Right ventricle myocardium superior (tissue), 1 donor: ENCODE results near the gene DCX. TPM values are rescaled to one million over a fixed set of nuclear protein-coding genes. Genes with fewer than 3 reads are reported as not detected.

Source experiments
- ATAC-seq: fragments of 200-7000 bp; cut with Tn5 transposase; one replicate; pipeline ENCODE4 v1.9.1; 2020; ENCODE audit warnings: mild to moderate bottlenecking; ENCODE audit not compliant: poor library complexity
- DNase-seq: peaks from one replicate; pipeline ENCODE4 v3.0.0-alpha.2; 2020
- intact Hi-C: fragments of 100-400 bp; cut with DNase I; formaldehyde crosslinking; loops from one replicate; pipeline ENCODE4 v1.11.2; 2022
- total RNA-seq: library from RNA; stranded (reverse); fragmentation: NEBNext Ultra II Directional; extraction: Animal tissue kit (Norgen Biotek cat#: 25700); gene quantifications from one replicate; pipeline ENCODE4 v1.2.1, GENCODE V29; 2021
- donor health status: DM: no; HTN: yes; CAD: no; lungs with severe emphysema.

The DCX gene
- total RNA-seq, 1 donor from 2014 or later = not detected

- ATAC-seq (no peak), DNase-seq (no peak)
- intact Hi-C loops = no loop called here
Measured at GRCh38 chrX:111257733-111258132, 154.3 kb downstream of the DCX start.

DNA sequence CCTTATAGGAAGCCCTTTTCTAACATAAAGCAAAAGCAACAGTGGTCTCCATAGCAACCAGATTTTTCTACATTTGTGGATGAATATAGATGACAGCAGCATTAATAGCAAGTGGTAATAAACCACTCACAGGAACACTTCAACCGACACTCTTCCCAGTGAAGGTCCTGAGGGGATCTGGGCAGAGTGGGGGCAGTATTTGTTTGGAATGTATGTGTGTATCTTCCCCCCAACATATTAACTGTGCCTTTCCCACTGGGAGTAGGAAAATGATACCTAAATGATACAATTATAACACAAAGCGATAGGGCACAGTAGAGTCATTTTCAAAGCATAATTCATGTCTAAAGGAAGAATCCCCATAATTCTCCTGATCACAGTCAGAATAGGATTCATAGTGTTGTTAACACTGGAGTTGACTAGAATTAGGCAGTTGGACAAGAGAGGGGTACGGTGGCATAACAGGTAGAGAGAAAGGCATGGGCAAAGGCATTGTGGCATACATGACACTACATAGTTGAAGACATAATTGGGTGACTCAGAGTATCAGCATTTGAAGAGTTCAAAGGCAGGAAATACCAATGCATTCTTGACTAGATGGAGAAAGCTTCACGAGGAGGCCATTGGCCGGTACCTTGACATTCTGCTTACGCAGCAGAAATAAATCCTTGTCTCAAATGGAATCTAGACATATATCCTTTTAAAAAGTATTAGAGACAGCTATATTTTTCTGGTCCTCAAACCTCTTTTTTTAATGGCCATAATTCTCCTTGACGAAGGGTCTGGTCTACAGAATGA is 156.9 kb downstream of the DCX start:
- intact Hi-C loops = no loop called here
- no peak for ATAC-seq

DNA sequence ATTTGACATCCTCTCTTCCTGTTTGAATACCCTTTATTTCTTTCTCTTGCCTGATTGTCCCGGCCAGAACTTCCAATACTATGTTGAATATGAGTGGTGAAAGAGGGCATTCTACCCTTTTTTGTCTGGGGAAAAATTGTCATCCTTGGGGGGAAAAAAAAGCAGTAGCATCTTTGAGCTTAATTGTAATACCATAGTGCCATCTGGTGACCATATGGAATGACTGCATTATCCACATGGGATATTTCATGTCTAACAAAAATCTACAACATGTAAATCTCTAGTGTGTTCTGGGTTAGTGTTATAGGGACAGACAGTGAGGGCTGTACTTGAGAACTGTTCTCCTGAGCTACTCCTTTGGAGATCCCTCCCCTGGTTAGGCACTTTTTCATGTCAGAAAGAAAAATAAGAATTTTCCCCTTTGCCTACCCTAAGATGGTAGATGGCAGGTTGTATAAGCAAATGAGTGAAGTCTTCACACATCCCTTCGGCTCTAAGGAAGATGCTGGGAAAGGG is 167.7 kb downstream of the DCX start:
- intact Hi-C loops = no loop called here
- DNase-seq (no peak), ATAC-seq (no peak)

More for the DNA sequence above, 156.9 kb downstream of the DCX start:
- no peak for DNase-seq

Other genes starting within 250 kb of the DCX start
- gene CAPN6, start 141.7 kb downstream of the DCX start, total RNA-seq = 0.08 TPM
- gene SERTM2, start 99.5 kb upstream of the DCX start, total RNA-seq = not detected